Nephron progenitor cell (in vitro differentiated cells): ENCODE measurements around the gene SALL1.

Experiments used
- DNase-seq: peaks from one replicate; pipeline ENCODE4 v3.0.0; 2021
- H3K27ac Mint-ChIP-seq: 2 replicates; pipeline ENCODE4 v1.8.0; 2021; ENCODE audit warnings: mild to moderate bottlenecking, moderate library complexity, mixed read lengths
- H3K27me3 Mint-ChIP-seq: 2 replicates; pipeline ENCODE4 v1.8.0; 2021; ENCODE audit warnings: mild to moderate bottlenecking, low read depth, mixed read lengths; ENCODE audit not compliant: poor library complexity
- H3K36me3 Mint-ChIP-seq: 2 replicates; pipeline ENCODE4 v1.8.0; 2021; ENCODE audit warnings: low read depth, mixed read lengths
- H3K4me1 Mint-ChIP-seq: 2 replicates; pipeline ENCODE4 v1.8.0; 2021; ENCODE audit warnings: mixed read lengths
- H3K4me3 Mint-ChIP-seq: 2 replicates; pipeline ENCODE4 v1.8.0; 2021; ENCODE audit warnings: mild to moderate bottlenecking, moderate library complexity, mixed read lengths
- H3K9me3 Mint-ChIP-seq: 2 replicates; pipeline ENCODE4 v1.8.0; 2021; ENCODE audit warnings: mild to moderate bottlenecking, moderate library complexity, mixed read lengths
- TF ChIP-seq, protein P1 (sequence below): fragments of 200-600 bp; sonication (generic); IDR thresholded peaks from 2 replicates; pipeline ENCODE4 v1.5.0; 2021; ENCODE audit warnings: antibody characterized with exemption

The SALL1 gene

DNA sequence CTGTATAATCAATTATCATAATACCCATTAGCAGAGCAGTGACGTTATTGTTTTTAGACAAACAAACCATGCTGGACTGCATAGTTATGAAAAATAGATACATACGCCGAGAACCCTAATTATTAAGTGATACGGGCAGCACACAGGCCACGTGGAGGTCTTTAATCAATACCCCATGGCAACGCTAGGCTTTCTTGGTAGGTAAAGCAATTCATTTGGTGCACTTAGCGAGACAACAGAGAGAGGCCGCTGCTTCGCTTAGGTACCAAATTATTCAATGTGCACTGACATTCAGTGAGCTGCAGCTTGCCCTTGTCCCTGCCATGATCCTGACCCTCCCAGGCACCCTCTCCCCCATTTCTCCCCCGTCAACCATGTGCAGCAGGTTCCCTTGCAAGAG, 12.9 kb downstream of the SALL1 start:
- peak overlapping the region; percentile 97 for H3K27ac Mint-ChIP-seq
- no peak for DNase-seq
- peaks cover 3% of the 10 kb centered on the region for H3K27me3 Mint-ChIP-seq
- peak overlapping the region; percentile 77 for H3K4me3 Mint-ChIP-seq
- TF ChIP-seq, protein P1, sequence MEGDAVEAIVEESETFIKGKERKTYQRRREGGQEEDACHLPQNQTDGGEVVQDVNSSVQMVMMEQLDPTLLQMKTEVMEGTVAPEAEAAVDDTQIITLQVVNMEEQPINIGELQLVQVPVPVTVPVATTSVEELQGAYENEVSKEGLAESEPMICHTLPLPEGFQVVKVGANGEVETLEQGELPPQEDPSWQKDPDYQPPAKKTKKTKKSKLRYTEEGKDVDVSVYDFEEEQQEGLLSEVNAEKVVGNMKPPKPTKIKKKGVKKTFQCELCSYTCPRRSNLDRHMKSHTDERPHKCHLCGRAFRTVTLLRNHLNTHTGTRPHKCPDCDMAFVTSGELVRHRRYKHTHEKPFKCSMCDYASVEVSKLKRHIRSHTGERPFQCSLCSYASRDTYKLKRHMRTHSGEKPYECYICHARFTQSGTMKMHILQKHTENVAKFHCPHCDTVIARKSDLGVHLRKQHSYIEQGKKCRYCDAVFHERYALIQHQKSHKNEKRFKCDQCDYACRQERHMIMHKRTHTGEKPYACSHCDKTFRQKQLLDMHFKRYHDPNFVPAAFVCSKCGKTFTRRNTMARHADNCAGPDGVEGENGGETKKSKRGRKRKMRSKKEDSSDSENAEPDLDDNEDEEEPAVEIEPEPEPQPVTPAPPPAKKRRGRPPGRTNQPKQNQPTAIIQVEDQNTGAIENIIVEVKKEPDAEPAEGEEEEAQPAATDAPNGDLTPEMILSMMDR: no peak
- H3K9me3 Mint-ChIP-seq: no peaks in the 10 kb centered on the region
- peaks cover 76% of the 10 kb centered on the region for H3K36me3 Mint-ChIP-seq
- H3K4me1 Mint-ChIP-seq: peaks cover 94% of the 10 kb centered on the region

DNA sequence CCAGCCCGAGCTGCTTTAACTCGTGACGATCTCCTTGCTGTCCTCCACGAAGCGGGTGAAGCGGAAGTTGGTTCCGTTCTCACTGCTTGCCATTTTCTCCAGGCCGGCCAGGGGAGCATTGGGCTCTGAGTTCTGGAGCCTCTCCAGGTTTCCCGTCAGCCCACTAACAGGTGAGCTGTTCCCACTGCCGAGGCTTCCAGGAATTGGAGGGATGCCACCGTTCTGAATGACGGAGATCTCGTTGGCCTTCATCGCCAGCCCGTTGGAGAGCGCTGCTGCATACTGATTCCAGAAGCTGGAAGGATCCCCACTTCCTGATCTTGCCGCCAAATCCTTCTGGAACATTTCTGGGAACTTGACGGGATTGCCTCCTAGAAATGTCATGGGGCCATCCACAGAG, 14.0 kb downstream of the SALL1 start:
- Mint-ChIP-seq H3K36me3 (peaks cover 65% of the 10 kb centered on the region), H3K27me3 (peaks cover 3% of the 10 kb centered on the region), H3K9me3 (no peaks in the 10 kb centered on the region), H3K27ac (peak overlapping the region; percentile 97), H3K4me3 (peak overlapping the region; percentile 50), H3K4me1 (peaks cover 94% of the 10 kb centered on the region)
- TF ChIP-seq, protein P1: no peak
- no peak for DNase-seq

DNA sequence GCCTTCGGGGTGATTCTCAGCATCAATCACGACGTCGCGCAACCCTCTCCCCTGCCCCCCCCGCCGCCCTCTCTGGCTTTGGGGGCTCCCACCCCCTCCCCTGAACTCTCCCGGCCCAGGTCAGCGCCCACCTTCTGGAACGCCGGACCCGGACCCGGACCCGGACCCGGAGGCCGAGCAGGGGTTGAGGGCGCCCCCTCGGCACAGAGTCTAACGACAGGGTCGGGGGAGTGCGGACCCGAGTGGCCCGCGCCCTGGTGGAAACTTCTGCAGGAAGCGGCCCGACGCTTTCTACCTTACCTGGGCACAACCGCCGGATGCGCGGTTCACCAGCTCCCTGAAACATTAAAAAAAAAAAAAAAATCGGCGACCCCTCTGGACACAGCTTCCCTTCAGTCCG, 16.2 kb downstream of the SALL1 start:
- Mint-ChIP-seq H3K27me3 (no peaks in the 10 kb centered on the region), H3K4me3 (peak overlapping the region; percentile 79), H3K36me3 (peaks cover 43% of the 10 kb centered on the region), H3K27ac (peak overlapping the region; percentile 97), H3K4me1 (peaks cover 89% of the 10 kb centered on the region), H3K9me3 (no peaks in the 10 kb centered on the region)
- TF ChIP-seq, protein P1: no peak
- DNase-seq: peak; percentile 27

DNA sequence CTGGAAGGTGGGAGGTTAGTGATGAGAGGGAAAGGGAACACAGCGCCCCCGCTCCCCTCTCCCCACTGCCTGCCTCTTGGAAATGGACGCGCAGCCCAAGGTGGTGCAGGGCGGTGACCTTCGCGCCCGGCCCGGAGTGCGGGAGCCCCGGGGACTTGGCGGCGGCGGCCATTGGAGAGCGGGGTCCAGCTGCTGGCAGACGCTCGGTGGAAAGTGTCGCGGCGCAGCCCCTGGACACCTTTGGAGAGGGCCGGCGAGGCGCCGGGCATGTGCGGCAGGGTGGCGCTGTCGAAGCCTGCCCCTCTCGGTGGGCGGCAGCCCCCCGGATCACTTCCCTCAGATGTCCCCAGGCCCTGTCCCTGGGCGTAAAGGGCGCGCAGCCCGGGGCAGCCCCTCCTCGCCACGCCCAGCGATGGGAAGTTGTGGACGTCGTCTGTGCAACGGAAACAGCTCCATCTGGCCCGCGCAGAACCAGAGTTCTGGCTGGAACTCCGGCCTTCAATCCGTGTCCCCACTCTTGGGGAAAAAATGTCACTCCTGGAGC, 16.7 kb downstream of the SALL1 start:
- peaks cover 85% of the 10 kb centered on the region for H3K4me1 Mint-ChIP-seq
- no peak overlapping the region for H3K27ac Mint-ChIP-seq
- no peaks in the 10 kb centered on the region for H3K27me3 Mint-ChIP-seq
- TF ChIP-seq, protein P1: no peak
- peak; percentile 72 for DNase-seq
- peaks cover 37% of the 10 kb centered on the region for H3K36me3 Mint-ChIP-seq
- no peaks in the 10 kb centered on the region for H3K9me3 Mint-ChIP-seq
- H3K4me3 Mint-ChIP-seq: peak overlapping the region; percentile 75

DNA sequence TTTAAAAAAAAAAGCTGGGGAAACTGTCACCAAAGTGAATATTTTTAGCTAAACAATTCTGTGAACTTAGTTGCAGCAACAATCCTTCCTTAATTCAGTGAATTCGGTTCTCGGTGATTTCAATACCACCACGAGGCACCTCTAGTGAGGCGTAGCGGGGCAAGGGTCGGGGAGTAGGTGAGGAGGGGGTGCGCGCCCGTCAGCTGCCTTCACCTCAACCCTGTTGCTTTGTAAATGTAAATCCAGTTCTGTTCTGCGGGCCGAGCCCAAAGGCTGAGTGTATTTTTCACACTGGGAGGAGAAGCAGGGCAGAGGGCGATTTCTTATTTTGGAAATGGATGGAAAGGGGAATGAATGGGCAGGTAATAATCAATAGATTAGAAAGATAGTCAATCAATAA, 17.4 kb downstream of the SALL1 start:
- Mint-ChIP-seq H3K27me3 (no peaks in the 10 kb centered on the region), H3K27ac (peak overlapping the region; percentile 88), H3K4me3 (peak overlapping the region; percentile 75), H3K9me3 (no peaks in the 10 kb centered on the region), H3K36me3 (peaks cover 31% of the 10 kb centered on the region), H3K4me1 (peaks cover 85% of the 10 kb centered on the region)
- TF ChIP-seq, protein P1: no peak
- DNase-seq: no peak

DNA sequence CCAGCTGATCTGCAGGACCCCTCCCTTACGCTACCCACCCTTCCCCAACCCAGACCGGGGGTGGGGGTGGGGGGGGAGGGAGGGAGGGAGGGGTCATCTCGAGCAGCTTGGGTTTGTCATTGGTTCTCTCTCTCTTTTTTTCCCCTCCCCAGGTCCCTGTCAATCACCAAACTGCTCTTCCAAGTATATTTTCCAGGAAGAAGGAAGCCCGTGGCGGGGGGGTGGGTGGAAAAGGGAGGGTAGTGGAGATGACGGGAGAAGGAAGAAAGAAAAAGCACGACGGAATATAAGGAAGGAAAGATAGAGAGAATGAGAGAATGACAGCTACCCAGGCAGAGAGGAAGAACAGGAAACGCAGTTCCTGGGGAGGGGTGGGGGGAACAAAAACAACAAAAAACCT, 17.9 kb downstream of the SALL1 start:
- no peaks in the 10 kb centered on the region for H3K27me3 Mint-ChIP-seq
- peak overlapping the region; percentile 75 for H3K4me3 Mint-ChIP-seq
- H3K4me1 Mint-ChIP-seq: peaks cover 85% of the 10 kb centered on the region
- peak overlapping the region; percentile 88 for H3K27ac Mint-ChIP-seq
- H3K36me3 Mint-ChIP-seq: peaks cover 26% of the 10 kb centered on the region
- TF ChIP-seq, protein P1: no peak
- no peaks in the 10 kb centered on the region for H3K9me3 Mint-ChIP-seq
- peak; percentile 47 for DNase-seq
